HepG2 (cell line): ENCODE measurements around the gene ZBTB26. TPM values are rescaled to one million over a fixed set of nuclear protein-coding genes. Genes with fewer than 3 reads are reported as not detected.

Experiments used
- ATAC-seq: fragments of 200-7000 bp; cut with Tn5 transposase; 3 replicates; pipeline ENCODE4 v1.9.1; 2020; ENCODE audit warnings: mild to moderate bottlenecking, moderate library complexity
- BruUV-seq: library from RNA; stranded (reverse); fragments of 400-500 nt; replicated peaks from 2 replicates; lab custom pipeline; 2021; lab: Mats Ljungman, UMichigan
- CTCF ChIA-PET: fragments of 300-600 bp; formaldehyde crosslinking; extraction: SDS; loops from one replicate; lab custom pipeline; 2021; ENCODE audit warnings: low total read pairs, inconsistent platforms, low intra/inter-chr PET ratio; lab: Yijun Ruan, JAX
- POLR2A ChIA-PET: fragments of 350-600 bp; sonication (Branson Sonifier 250); formaldehyde crosslinking; loops from one replicate; lab custom pipeline; 2020; ENCODE audit warnings: antibody characterized with exemption, inconsistent platforms; lab: Yijun Ruan, JAX
- DNase-seq: peaks from one replicate; pipeline ENCODE4 v3.0.0-alpha.2; 2015; ENCODE audit warnings: low spot score
- FAIRE-seq: peaks from 3 replicates; lab custom pipeline; 2011; peaks lifted over from hg19 to GRCh38; lab: Jason Lieb, UNC
- H2AFZ ChIP-seq: one replicate; pipeline ENCODE4 v1.6.1; 2011; ENCODE audit warnings: low read length, inconsistent platforms
- H3K27ac ChIP-seq: fragments of 300-600 bp; 3 replicates; pipeline ENCODE4 v1.8.0; 2011; ENCODE audit warnings: mixed run types, mild to moderate bottlenecking, mixed read lengths, low read length, inconsistent platforms; ENCODE audit not compliant: insufficient read depth; ENCODE audit errors: extremely low read length
- H3K27me3 ChIP-seq, 2 experiments: fragments of 200-600 bp in 1 of 2; 2 replicates in 1 of 2; 3 replicates in 1 of 2; pipeline versions ENCODE4 v1.6.0 to v1.8.0; 2011; ENCODE audit warnings: low read length in 2 of 2, mild to moderate bottlenecking in 2 of 2, moderate library complexity in 2 of 2, inconsistent platforms in 1 of 2; ENCODE audit not compliant: insufficient read depth in 2 of 2, control insufficient read depth in 1 of 2
- H3K36me3 ChIP-seq, 2 experiments: fragments of 200-600 bp in 1 of 2; replicated peaks in 1 of 2; 2 replicates in 1 of 2; 3 replicates in 1 of 2; pipeline versions ENCODE4 v1.5.1 to v1.8.0; 2011; ENCODE audit warnings: low read length in 2 of 2, inconsistent platforms in 1 of 2; ENCODE audit not compliant: insufficient read depth in 2 of 2, control insufficient read depth in 1 of 2
- H3K4me1 ChIP-seq: 2 replicates; pipeline ENCODE4 v1.5.1; 2012; ENCODE audit warnings: low read length, inconsistent platforms; ENCODE audit not compliant: insufficient read depth
- H3K4me2 ChIP-seq: 2 replicates; pipeline ENCODE4 v1.6.0; 2011; ENCODE audit warnings: low read depth, low read length, inconsistent platforms
- H3K4me3 ChIP-seq, 3 experiments: fragments of 200-600 bp in 1 of 3; sonication (generic), shearing (Covaris generic) in 1 of 3; replicated peaks in 1 of 3; 2 replicates each; pipeline ENCODE4 v1.5.1; 2011 to 2016; ENCODE audit warnings: low read length in 3 of 3, inconsistent platforms in 2 of 3, low read depth in 2 of 3, mild to moderate bottlenecking in 2 of 3, control low read depth in 1 of 3, mixed read lengths in 1 of 3; ENCODE audit not compliant: insufficient read depth in 1 of 3
- H3K79me2 ChIP-seq: one replicate; pipeline ENCODE4 v1.6.1; 2011; ENCODE audit warnings: low read length, inconsistent platforms; ENCODE audit not compliant: insufficient read depth
- H3K9ac ChIP-seq: 2 replicates; pipeline ENCODE4 v1.6.0; 2011; ENCODE audit warnings: mild to moderate bottlenecking, low read depth, low read length, inconsistent platforms; ENCODE audit not compliant: insufficient read depth
- H3K9me3 ChIP-seq: 2 replicates; pipeline ENCODE4 v1.5.1; 2012; ENCODE audit warnings: mild to moderate bottlenecking, low read length
- H4K20me1 ChIP-seq: 2 replicates; pipeline ENCODE4 v1.6.0; 2011; ENCODE audit warnings: inconsistent platforms, mild to moderate bottlenecking, low read length, moderate library complexity; ENCODE audit not compliant: insufficient read depth
- FOXK2 ChIP-seq: fragments of 450-650 bp; IDR thresholded peaks from 2 replicates; pipeline ENCODE4 v1.6.1; 2016
- HDAC6 ChIP-seq: fragments of 200-600 bp; sonication (generic); IDR thresholded peaks from 2 replicates; pipeline ENCODE4 v1.7.0; 2017; ENCODE audit warnings: mild to moderate bottlenecking, antibody characterized with exemption, low read length, low read depth
- JUN ChIP-seq: sonication (generic); formaldehyde crosslinking; IDR thresholded peaks from 2 replicates; pipeline ENCODE4 v1.4.0; 2020; ENCODE audit warnings: mild to moderate bottlenecking, missing genetic modification reagents
- KDM3A ChIP-seq: IDR thresholded peaks from 2 replicates; pipeline ENCODE4 v1.6.1; 2018; ENCODE audit warnings: low read depth, missing compliant biosample characterization
- KIAA2018 ChIP-seq: sonication (generic); formaldehyde crosslinking; IDR thresholded peaks from 2 replicates; pipeline ENCODE4 v1.5.0; 2020; ENCODE audit warnings: mild to moderate bottlenecking, missing genetic modification reagents, borderline replicate concordance
- POLR2AphosphoS5 ChIP-seq: IDR thresholded peaks from 2 replicates; pipeline ENCODE4 v1.6.1; 2012; ENCODE audit warnings: low read depth, low read length
- RXRA ChIP-seq: sonication (generic); formaldehyde crosslinking; IDR thresholded peaks from 2 replicates; pipeline ENCODE4 v1.5.1; 2020; ENCODE audit warnings: missing genetic modification reagents
- U2AF1 ChIP-seq: fragments of 200-400 bp; formaldehyde crosslinking; optimal IDR thresholded peaks from 2 replicates; pipeline ENCODE3; 2017; ENCODE audit warnings: mild to moderate bottlenecking, low read depth, low read length
- ZBTB39 ChIP-seq: sonication (generic); formaldehyde crosslinking; IDR thresholded peaks from 2 replicates; pipeline ENCODE4 v1.5.0; 2020; ENCODE audit warnings: missing genetic modification reagents
- ZNF18 ChIP-seq: sonication (generic); formaldehyde crosslinking; IDR thresholded peaks from 2 replicates; pipeline ENCODE4 v1.8.0; 2022; ENCODE audit warnings: mild to moderate bottlenecking, missing genetic modification reagents; ENCODE audit not compliant: insufficient replicate concordance
- ZNF552 ChIP-seq: sonication (generic); formaldehyde crosslinking; IDR thresholded peaks from 2 replicates; pipeline ENCODE4 v1.9.0; 2022; ENCODE audit warnings: missing genetic modification reagents, mild to moderate bottlenecking, borderline replicate concordance
- ZNF772 ChIP-seq: sonication (generic); formaldehyde crosslinking; IDR thresholded peaks from 2 replicates; pipeline ENCODE4 v1.5.0; 2020; ENCODE audit warnings: mild to moderate bottlenecking, missing genetic modification reagents
- WGBS: methylation state at CpG from one replicate; pipeline ENCODE4 v1.1.6; 2017; ENCODE audit warnings: low lambda C conversion rate; 5-methylcytosine and 5-hydroxymethylcytosine counted together
- in situ Hi-C: cut with HindIII; loops from 2 replicates; pipeline ENCODE4 v1.10.0; 2017; ENCODE audit warnings: low pct_unique_long_range_greater_than_20kb; ENCODE audit not compliant: extremely low pct_ligation_motif_present
- intact Hi-C: fragments of 100-400 bp; cut with micrococcal nuclease; formaldehyde crosslinking; loops from one replicate; pipeline ENCODE4 v1.10.0; 2022; ENCODE audit not compliant: unreplicated experiment
- polyA plus RNA-seq, 8 experiments: library from polyadenylated mRNA; depleted of rRNA in 3 of 8; stranded (reverse) in 7 of 8; unstranded in 1 of 8; fragments of >200 nt; fragmentation: Illumina TruSeq in 4 of 8; extraction: Trizol in 4 of 8; gene quantifications; 2 replicates each; pipeline versions ENCODE4 v1.2.1 to v1.2.3, GENCODE V29; 2011 to 2016; ENCODE audit warnings: low read depth in 4 of 8, missing spikeins in 1 of 8, mixed read lengths in 1 of 8; ENCODE audit not compliant: insufficient read depth in 1 of 8
- total RNA-seq, 5 experiments: library from RNA; depleted of rRNA; stranded (reverse); fragments of >200 nt; fragmentation: Illumina TruSeq; extraction: Trizol; gene quantifications; 2 replicates each; pipeline ENCODE4 v1.2.3, GENCODE V29; 2016; ENCODE audit warnings: low read depth in 1 of 5

The ZBTB26 gene
- total and polyA plus RNA-seq, 2 of the 13 experiments (the other 11 are each of a cell fraction or from before 2014, with no cell fraction given): 4.5 to 8.6 TPM

- TF ChIP-seq JUN (no peak), HDAC6 (no peak), ZNF18 (CRISPR knock-in tag) (no peak), POLR2AphosphoS5 (0 out of 2 replicates have a peak, but pooled peaks have one; percentile 35), ZNF772 (CRISPR knock-in tag) (0 out of 2 replicates have a peak, but pooled peaks have one; percentile 5), ZNF552 (CRISPR knock-in tag) (0 out of 2 replicates have a peak, but pooled peaks have one; percentile 4)
Measured at GRCh38 chr9:122904466-122904822, 26.9 kb downstream of the ZBTB26 start (continued).

- H3K4me2 ChIP-seq: no peak overlapping the region
- no peak overlapping the region; the same call in 1 of the 2 replicates for H3K9ac ChIP-seq
- CTCF ChIA-PET: no interaction called here
- H3K36me3 ChIP-seq: peaks cover 0 to 18% of the 10 kb centered on the region in 2 experiments; a peak in 3 of 5 replicates
- H2AFZ ChIP-seq: no peak overlapping the region
- in situ Hi-C loops (no loop called here), intact Hi-C loops (loop anchor here (5.0 kb wide), 1 partner anchor 92 kb away; no protein-coding TSS in a partner anchor)
- H3K4me3 ChIP-seq: no peak overlapping the region
- H3K79me2 ChIP-seq: peaks cover 67% of the 10 kb centered on the region
- no peaks in the 10 kb centered on the region; a peak in 1 of 5 replicates for H3K27me3 ChIP-seq
- peaks cover 19% of the 10 kb centered on the region for H3K4me1 ChIP-seq
- 94% methylated on average over 2 of the region's 2 CpGs for WGBS
- no peaks in the 10 kb centered on the region for H3K9me3 ChIP-seq
- FAIRE-seq: no peak
- POLR2A ChIA-PET: no interaction called here
- peaks cover 10% of the 10 kb centered on the region; the same call in 1 of the 2 replicates for H4K20me1 ChIP-seq
- BruUV-seq: no TSS peak
- no peak for ATAC-seq
- no peak for DNase-seq
- H3K27ac ChIP-seq: no peak overlapping the region
- TF ChIP-seq KDM3A (CRISPR knock-in tag) (no peak), ZBTB39 (CRISPR knock-in tag) (no peak), RXRA (no peak), U2AF1 (no peak), KIAA2018 (CRISPR knock-in tag) (no peak), FOXK2 (no peak)
Measured at GRCh38 chr9:122900791-122901190, 30.5 kb downstream of the ZBTB26 start.
